GM21447 (cell line): Measurements from ENCODE around the gene FAM50A.
A peak's percentile ranks its signal among the peaks of the same experiment; 100 is the strongest.

ENCODE experiments used
- ATAC-seq: cut with Tn5 transposase; IDR thresholded peaks from one replicate; pipeline ENCODE4 v1.9.1; 2021; ENCODE audit not compliant: unreplicated experiment

Gene FAM50A

DNA sequence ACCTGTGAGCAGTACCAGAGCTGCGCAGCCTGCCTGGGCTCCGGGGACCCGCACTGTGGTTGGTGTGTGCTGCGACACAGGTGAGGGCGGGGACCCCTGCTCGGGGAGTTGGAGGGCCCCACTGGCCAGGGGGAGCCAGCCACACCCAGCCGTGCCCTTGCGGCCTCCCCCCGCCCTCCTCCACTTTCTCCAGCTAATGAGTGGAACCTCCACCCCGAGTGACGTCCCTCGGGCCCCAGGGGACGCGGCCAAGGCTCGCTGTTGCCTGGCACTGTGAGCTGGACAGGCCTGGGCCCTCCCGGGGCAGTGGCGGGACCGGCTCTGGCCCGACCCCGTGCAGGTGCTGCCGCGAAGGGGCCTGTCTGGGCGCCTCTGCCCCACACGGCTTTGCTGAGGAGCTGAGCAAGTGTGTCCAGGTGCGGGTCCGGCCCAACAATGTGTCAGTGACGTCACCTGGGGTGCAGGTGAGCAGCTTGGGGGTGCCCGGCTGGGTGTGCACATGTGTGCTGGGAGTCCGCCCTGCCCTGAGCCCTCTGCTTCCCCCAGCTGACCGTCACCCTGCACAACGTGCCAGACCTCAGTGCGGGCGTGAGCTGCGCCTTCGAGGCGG lies 19.8 kb downstream of the FAM50A start:
- ATAC-seq = no peak

DNA sequence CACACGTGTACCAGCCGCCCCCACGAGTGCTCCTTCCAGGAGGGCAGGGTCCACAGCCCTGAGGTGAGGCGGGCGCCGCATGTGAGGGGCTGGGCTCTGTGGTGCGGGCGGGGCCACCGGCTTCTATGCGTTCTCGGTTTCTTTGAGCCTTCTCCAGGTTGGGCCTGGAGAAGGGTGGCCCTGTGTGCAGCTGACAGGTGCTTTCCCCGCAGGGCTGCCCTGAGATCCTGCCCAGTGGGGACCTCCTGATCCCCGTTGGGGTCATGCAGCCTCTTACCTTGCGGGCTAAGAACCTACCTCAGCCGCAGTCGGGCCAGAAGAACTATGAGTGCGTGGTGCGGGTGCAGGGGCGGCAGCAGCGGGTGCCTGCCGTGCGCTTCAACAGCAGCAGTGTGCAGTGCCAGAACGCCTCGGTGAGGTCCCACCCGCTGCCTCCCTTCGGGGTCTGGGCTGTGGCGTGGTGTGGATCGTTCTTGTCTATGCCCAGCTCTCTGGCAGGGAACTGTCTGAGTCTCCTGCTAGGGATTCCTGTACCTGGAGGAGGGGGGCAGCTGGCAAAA lies 20.9 kb downstream of the FAM50A start:
- no peak for ATAC-seq

GRCh38 chrX:154465601-154466000 lies 21.7 kb downstream of the FAM50A start:
- ATAC-seq = no peak

DNA sequence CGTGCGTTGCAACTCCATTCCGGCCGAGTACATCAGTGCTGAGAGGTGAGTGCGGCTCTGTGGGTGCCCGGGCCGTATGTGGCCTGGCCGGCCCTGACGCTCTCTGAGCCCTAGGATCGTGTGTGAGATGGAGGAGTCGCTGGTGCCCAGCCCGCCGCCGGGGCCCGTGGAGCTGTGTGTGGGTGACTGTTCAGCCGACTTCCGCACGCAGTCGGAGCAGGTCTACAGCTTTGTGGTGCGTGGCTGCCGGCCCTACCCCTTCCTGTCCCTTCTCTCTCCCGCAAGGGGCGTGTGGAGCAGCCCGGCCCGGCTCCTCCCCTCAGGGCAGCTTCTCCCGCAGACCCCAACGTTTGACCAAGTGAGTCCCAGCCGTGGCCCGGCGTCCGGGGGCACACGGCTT lies 22.1 kb downstream of the FAM50A start:
- no peak for ATAC-seq

DNA sequence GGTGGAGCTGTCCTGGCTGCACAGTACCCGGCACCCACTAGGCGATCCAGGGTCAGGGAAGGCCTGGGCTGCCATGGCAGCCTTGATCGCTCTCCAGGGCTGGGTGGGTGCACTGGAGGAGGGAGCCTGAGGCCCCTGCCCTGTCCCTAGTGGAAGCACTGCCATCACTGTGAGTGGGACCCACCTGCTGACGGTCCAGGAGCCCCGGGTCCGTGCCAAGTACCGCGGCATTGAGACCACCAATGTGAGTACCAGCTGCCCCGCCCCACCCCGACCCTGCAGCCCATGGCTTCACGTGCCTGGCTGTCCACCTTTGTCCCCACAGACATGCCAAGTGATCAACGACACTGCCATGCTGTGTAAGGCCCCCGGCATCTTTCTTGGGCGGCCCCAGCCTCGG lies 23.0 kb downstream of the FAM50A start:
- no peak for ATAC-seq

DNA sequence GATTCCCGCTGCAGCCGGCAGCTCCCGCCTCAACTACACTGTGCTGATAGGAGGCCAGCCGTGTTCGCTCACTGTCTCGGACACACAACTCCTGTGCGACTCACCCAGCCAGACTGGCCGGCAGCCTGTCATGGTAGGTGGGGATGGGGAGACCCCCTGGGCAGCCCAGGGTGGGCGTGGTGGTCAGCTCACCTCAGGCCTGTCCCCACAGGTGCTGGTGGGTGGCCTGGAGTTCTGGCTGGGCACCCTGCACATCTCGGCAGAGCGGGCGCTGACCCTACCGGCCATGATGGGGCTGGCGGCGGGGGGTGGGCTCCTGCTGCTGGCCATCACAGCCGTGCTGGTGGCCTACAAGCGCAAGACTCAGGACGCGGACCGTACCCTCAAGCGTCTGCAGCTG lies 23.6 kb downstream of the FAM50A start:
- ATAC-seq = no peak

GRCh38 chrX:154468217-154468616 lies 24.3 kb downstream of the FAM50A start:
- ATAC-seq = no peak

- no peak for ATAC-seq
These were observed 25.2 kb downstream of the FAM50A start for GRCh38 chrX:154469114-154469513.

GRCh38 chrX:154469880-154470279 lies 25.9 kb downstream of the FAM50A start:
- ATAC-seq = no peak

- ATAC-seq = no peak
These were observed 26.5 kb downstream of the FAM50A start for GRCh38 chrX:154470434-154470833.

DNA sequence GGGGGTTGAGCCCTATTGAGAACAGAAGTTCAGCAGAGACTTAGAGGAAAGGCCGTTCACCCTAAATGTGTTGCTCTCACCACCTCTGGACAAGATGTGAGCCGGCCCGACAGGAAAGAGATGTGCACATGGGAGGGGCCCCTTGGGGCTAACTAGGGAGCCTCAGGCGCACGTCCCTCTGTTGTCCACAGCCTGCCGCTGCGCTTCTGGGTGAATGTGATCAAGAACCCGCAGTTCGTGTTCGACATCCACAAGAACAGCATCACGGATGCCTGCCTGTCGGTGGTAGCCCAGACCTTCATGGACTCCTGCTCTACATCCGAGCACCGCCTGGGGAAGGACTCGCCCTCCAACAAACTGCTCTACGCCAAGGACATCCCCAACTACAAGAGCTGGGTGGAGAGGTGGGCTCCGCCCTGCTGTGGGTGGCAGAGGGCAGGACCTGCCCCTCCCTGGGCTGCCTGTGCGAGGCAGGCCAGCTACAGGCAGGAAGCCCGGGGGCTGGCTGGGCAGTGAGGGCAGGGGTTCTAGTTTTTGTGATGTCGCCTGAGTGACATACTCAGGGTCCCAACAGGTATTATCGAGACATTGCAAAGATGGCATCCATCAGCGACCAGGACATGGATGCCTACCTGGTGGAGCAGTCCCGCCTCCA lies 27.1 kb downstream of the FAM50A start:
- no peak for ATAC-seq

- ATAC-seq = no peak
These were observed 28.1 kb downstream of the FAM50A start for GRCh38 chrX:154471839-154472684.

GRCh38 chrX:154472685-154473632 lies 29.0 kb downstream of the FAM50A start:
- no peak for ATAC-seq

DNA sequence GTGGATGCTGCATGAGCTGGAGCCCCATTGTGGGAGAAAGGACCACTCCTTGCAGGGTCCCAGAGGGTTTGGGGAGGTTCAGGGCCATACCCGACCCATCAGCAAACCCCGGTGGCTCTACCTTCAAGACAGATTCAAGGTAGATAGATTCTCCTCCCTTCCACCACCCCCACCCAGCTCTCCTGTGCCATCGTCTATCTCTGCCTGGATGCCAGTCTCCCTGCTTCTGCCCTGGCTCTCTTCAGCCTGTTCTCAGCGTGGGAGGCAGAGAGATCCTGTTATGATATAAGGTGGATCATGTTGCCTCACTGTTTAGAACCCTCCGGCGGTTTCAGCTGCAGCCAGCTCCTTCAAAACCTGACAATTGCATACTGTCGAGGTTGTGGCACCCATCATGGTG lies 29.7 kb downstream of the FAM50A start:
- ATAC-seq = no peak

GRCh38 chrX:154476821-154477220 lies 32.9 kb downstream of the FAM50A start:
- no peak for ATAC-seq

DNA sequence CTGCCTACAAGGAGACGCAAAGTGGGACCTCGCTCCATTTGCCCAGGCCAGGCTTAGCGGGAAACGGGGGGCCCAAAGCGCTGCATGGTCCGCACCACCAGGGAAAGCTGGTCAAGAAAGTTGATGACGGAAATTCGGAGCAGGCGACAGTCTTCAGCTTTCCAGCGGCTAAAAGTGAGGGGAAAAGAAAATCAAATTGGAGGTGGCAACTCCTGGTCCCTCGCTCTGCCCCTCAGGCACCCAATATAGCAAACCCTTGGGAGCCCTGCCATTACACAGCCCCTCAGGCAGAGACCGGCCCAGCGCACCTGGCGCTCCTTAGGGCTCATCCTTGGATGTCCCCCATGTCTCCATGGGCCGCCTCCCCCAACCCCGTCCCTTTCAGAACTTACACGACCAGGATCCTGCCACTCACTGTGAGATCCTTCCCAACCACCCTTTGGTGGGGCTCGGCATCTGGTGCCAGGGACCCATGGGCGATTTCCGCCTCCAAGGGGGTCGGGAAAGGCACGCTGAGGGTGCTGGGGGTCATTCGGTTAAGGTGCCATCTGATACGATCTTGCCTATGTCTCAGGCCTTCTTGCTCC lies 34.0 kb downstream of the FAM50A start:
- no peak for ATAC-seq

- peak; percentile 75 for ATAC-seq
These were observed 35.0 kb downstream of the FAM50A start, which contains the start of gene LAGE3 for GRCh38 chrX:154478728-154479622. Gene LAGE3, minus strand, starts transcription at chrX:154479281. Its CDS starts 366 bp downstream, at chrX:154478915.

- ATAC-seq = no peak
These were observed 37.3 kb downstream of the FAM50A start for GRCh38 chrX:154481195-154481594.

DNA sequence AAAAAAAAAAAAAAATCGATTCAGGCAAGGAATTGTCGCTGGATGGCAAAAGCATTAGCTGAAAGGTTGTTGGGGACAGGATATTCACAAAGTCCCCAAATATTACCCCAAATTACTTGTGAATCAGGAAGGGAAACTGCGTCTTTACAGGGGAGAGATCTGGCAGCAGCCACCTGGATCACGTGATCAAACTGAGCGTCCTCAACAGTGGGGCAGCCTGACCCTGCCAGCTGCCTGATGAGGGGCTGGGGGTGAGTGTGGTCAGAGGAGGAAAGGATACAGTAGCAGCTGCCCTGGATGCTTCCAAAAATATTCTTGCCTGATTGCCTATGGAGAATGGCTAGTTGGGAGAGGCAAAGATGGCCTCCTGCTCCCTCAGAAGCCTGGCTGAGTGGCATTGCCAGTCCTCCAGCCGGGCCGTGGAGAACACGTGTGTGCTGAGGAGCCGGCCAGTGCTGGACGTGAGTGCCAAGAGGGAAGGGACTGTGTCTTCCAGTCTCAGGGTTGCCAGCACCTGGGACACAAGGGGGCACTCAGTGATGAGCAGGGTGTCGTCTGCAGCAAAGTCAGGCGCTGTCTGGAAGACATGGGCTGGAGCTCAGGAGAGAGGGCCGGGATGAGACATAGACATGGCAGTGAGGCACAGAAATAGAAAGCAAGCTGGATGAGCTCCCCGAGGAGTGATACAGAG lies 38.1 kb downstream of the FAM50A start:
- ATAC-seq = no peak
